Activated T-cell treated with anti-CD3 and anti-CD28 coated beads, Interleukin-2, amount 50 U/mL, for 72 hours (primary cell): Measurements from ENCODE around the gene CCND2. TPM values are rescaled to one million over a fixed set of nuclear protein-coding genes. Genes with fewer than 3 reads are reported as not detected.
A peak's percentile ranks its signal among the peaks of the same experiment; 100 is the strongest.

ENCODE experiments used
- ATAC-seq, 2 donors: fragments of 150-1000 bp; cut with Tn5 transposase; replicated peaks in 1 of 2; 2 replicates each; pipeline ENCODE4 v1.10.0; 2021; ENCODE audit warnings: moderate library complexity in 2 of 2, mild to moderate bottlenecking in 1 of 2
- DNase-seq, 2 donors: peaks; one replicate each; pipeline ENCODE4 v3.0.0; 2021 to 2022; ENCODE audit warnings: mixed read lengths in 1 of 2
- H3K27ac Mint-ChIP-seq: one replicate; pipeline ENCODE4 v1.8.0; 2022; ENCODE audit warnings: mild to moderate bottlenecking, moderate library complexity, mixed read lengths
- H3K27me3 Mint-ChIP-seq: one replicate; pipeline ENCODE4 v1.8.0; 2022; ENCODE audit warnings: low read depth, mixed read lengths
- H3K36me3 Mint-ChIP-seq, 2 donors: one replicate each; pipeline ENCODE4 v1.8.0; 2022; ENCODE audit warnings: mixed read lengths in 2 of 2, mild to moderate bottlenecking in 1 of 2; ENCODE audit not compliant: insufficient read depth in 2 of 2
- H3K4me1 Mint-ChIP-seq: one replicate; pipeline ENCODE4 v1.8.0; 2022; ENCODE audit warnings: low read depth, mixed read lengths
- H3K4me3 Mint-ChIP-seq, 2 donors: one replicate each; pipeline ENCODE4 v1.8.0; 2022; ENCODE audit warnings: mild to moderate bottlenecking in 2 of 2, mixed read lengths in 2 of 2, moderate library complexity in 2 of 2
- H3K9me3 Mint-ChIP-seq, 2 donors: one replicate each; pipeline ENCODE4 v1.8.0; 2022; ENCODE audit warnings: mixed read lengths in 2 of 2
- total RNA-seq, 2 donors: library from RNA; stranded (reverse); gene quantifications; one replicate each; pipeline ENCODE4 v1.2.3, GENCODE V29; 2022

CCND2 gene
- total RNA-seq, 2 donors from 2014 or later, result 445 to 502 TPM

DNA sequence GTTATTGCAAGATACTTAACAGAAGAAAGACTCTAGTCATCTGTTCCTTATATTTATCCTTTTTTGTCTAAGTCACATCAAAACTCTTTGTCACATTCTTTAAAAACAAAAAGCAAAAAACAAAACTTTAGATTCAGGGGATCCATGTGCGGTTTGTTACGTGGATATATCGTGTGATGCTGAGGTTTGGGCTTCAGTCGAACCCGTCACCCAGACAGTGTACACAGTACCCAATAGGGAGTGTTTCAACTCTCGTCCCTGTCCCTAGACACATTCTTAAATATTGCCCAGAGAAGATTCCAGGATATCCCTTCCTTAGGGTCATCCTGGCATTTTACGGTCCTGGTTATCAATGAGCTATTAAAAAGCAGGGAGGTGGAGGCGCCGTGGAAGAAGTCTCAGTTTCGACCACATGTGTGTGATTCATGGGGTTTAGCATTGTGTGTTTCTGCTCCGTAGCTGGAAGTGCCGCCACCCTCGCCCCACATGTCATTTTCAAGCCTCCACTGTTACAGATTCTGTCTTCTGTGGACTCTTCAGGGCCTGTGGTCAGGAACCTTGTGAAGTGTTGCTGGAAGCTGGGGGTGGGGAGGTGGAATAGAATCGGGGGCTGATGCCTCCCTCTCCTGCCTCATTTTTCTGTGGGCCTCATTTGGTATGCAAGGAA lies 19.9 kb downstream of the CCND2 start:
- peak overlapping the region; percentile 69 to 78 for H3K4me3 Mint-ChIP-seq
- DNase-seq (peak; percentile 54 to 59), ATAC-seq (peak; percentile 78 to 80)
- peaks cover 25 to 61% of the 10 kb centered on the region in 2 donors for H3K36me3 Mint-ChIP-seq
- H3K27me3 Mint-ChIP-seq, result no peaks in the 10 kb centered on the region
- H3K4me1 Mint-ChIP-seq, result peaks cover 76% of the 10 kb centered on the region
- H3K27ac Mint-ChIP-seq, result peak overlapping the region; percentile 99
- H3K9me3 Mint-ChIP-seq, result no peaks in the 10 kb centered on the region

DNA sequence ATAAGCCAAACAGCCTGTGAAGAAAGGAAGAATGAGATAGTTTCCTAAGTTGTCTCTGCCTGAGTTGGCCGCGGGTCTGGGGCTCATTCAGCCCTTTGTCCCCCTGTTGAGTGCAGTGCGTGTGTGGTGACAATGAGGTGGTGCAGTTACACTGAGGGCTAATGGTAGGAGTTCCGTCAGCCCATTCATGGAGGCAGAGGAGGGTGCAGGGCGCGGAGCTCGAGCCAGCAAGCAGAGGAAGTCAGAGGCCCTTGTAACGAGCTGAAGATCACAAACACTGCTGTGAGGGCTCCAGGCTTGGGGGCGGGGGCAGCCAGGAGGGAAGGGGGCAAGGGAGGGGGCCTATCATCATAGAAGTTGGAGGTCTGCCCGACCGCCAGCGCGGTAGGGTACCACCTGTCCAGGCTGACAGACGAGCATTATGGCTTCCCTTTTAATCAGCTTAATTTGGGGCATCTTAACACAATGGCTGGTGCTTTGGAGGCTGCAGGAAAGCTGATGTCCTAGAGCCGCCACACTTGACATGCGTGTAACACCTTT lies 20.5 kb downstream of the CCND2 start:
- Mint-ChIP-seq H3K9me3 (no peaks in the 10 kb centered on the region), H3K4me3 (peak overlapping the region; percentile 69 to 78), H3K36me3 (peaks cover 24 to 62% of the 10 kb centered on the region in 2 donors), H3K4me1 (peaks cover 70% of the 10 kb centered on the region), H3K27ac (peak overlapping the region; percentile 99), H3K27me3 (no peaks in the 10 kb centered on the region)
- DNase-seq (no peak), ATAC-seq (no peak)

DNA sequence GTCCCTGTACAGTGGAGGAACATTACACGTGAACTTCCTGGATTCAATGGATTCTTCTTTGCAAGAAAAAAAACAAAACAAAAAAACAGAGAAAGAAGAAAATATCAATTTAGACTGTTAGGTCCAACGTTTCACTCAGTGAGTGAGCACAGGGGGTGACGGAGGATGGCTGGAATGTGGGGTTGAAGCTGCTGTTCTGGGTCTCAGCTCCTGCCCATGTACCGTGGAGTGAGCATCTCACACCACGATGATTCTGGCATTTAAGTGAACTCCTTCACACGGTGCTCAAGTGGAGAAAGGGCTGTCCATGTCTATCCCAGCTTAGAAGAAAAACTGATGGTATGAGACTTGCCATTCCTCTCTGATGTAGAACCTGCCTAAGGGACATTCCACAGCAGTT lies 23.2 kb downstream of the CCND2 start:
- peaks cover 23 to 63% of the 10 kb centered on the region in 2 donors for H3K36me3 Mint-ChIP-seq
- ATAC-seq (no peak), DNase-seq (no peak)
- H3K27me3 Mint-ChIP-seq, result no peaks in the 10 kb centered on the region
- no peak overlapping the region for H3K4me3 Mint-ChIP-seq
- peaks cover 43% of the 10 kb centered on the region for H3K4me1 Mint-ChIP-seq
- H3K27ac Mint-ChIP-seq, result peak overlapping the region; percentile 84
- no peaks in the 10 kb centered on the region for H3K9me3 Mint-ChIP-seq

DNA sequence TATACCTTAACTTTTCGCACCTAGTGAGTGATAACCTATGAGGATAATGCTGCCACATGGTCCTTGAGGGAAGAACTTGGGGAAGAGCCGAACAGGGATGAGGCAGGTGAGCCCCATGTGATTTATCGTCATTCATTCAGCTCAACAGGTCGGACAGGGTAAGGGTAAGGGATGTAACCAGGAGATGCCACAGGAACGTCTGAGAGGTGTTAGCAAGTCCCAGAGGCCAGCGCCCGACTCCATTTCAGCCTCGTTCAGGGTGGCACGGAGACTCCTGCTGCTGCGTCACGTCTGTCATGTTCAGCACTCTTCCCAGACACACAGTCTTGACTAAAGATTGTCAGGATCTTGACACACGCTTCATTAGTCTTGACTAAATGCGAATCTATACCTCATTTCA lies 24.1 kb downstream of the CCND2 start:
- Mint-ChIP-seq H3K36me3 (peaks cover 25 to 70% of the 10 kb centered on the region in 2 donors), H3K9me3 (no peaks in the 10 kb centered on the region), H3K27me3 (no peaks in the 10 kb centered on the region), H3K27ac (peak overlapping the region; percentile 50), H3K4me3 (no peak overlapping the region), H3K4me1 (peaks cover 38% of the 10 kb centered on the region)
- DNase-seq (no peak), ATAC-seq (no peak)

DNA sequence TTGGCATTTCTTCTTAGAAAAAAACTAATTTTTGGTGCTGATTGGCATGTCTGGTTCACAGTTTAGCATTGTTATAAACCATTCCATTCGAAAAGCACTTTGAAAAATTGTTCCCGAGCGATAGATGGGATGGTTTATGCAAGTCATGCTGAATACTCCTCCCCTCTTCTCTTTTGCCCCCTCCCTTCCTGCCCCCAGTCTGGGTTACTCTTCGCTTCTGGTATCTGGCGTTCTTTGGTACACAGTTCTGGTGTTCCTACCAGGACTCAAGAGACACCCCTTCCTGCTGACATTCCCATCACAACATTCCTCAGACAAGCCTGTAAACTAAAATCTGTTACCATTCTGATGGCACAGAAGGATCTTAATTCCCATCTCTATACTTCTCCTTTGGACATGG lies 27.3 kb downstream of the CCND2 start:
- Mint-ChIP-seq H3K27me3 (no peaks in the 10 kb centered on the region), H3K4me1 (peaks cover 13% of the 10 kb centered on the region), H3K9me3 (no peaks in the 10 kb centered on the region), H3K27ac (peak overlapping the region; percentile 26), H3K4me3 (no peak overlapping the region), H3K36me3 (peaks cover 14 to 66% of the 10 kb centered on the region in 2 donors)
- DNase-seq (no peak), ATAC-seq (no peak)

DNA sequence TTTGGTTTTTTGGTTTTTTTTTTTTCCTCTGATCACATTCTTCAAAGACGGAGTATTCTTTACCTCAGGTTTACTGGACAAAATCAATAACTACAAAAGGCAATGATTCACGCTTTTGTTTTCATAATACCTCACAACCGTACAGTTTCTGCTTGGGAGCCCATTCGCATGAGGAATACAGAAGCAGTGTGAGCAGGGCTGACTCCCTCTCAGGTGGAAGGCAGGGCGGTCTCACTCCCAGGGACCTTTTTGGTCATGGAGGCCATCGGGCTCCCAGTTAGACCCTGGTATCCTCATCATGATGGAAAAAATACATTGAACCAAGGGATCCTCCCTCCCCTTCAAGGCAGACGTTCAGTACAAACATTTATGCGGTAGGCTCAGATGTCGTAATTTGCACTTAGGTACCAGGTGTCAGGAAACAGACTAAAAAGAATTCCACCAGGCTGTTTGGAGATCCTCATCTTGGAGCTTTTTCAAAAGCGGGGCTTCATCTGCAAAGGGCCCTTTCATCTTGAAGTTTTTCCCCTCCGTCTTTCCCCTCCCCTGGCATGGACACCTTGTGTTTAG lies 28.5 kb downstream of the CCND2 start:
- Mint-ChIP-seq H3K9me3 (no peaks in the 10 kb centered on the region), H3K27me3 (no peaks in the 10 kb centered on the region), H3K27ac (peak overlapping the region; percentile 87), H3K4me3 (no peak overlapping the region), H3K36me3 (peaks cover 13 to 63% of the 10 kb centered on the region in 2 donors), H3K4me1 (peaks cover 4% of the 10 kb centered on the region)
- ATAC-seq (no peak), DNase-seq (no peak)

DNA sequence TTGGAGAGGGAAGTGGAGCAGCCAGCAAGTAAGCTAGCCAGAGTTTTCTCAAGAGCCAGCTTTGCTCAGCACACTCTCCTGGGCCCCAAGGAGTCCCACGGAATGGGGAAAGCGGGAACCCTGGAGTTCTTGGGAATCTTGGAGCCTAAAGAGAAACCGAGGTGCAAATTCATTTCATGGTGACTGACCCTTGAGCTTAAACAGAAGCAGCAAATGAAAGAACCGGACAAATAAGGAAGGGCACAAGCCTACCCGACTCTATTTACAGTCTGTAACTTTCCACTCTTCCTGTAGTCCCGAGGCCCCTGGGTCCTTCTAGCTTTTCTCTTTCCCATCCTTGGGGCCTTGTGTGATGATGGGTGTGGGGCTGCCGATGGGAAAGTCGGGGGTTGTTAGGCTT lies 29.3 kb downstream of the CCND2 start:
- Mint-ChIP-seq H3K36me3 (peaks cover 15 to 56% of the 10 kb centered on the region in 2 donors), H3K27ac (peak overlapping the region; percentile 38), H3K4me3 (no peak overlapping the region), H3K4me1 (peaks cover 4% of the 10 kb centered on the region), H3K9me3 (no peaks in the 10 kb centered on the region), H3K27me3 (no peaks in the 10 kb centered on the region)
- no peak for DNase-seq
- no peak for ATAC-seq

DNA sequence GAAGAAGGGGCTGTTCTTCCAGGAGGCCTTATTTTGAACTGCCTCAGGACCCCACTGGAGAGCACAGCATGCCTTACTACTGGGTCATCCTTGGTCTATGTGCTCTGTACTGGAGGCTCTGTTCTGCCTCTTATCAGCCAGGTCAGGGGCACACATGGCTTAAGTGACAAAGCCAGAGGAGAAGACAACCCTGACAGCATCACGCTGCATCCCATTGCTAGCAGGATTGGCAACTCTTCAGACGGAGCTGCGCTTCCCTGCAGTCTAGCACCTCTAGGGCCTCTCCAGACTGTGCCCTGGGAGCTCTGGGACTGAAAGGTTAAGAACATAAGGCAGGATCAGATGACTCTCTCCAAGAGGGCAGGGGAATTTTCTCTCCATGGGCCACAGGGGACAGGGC lies 30.2 kb downstream of the CCND2 start:
- H3K4me1 Mint-ChIP-seq, result peaks cover 4% of the 10 kb centered on the region
- no peaks in the 10 kb centered on the region for H3K9me3 Mint-ChIP-seq
- H3K36me3 Mint-ChIP-seq, result peaks cover 15 to 47% of the 10 kb centered on the region in 2 donors
- no peak for DNase-seq
- no peak for ATAC-seq
- H3K27me3 Mint-ChIP-seq, result no peaks in the 10 kb centered on the region
- peak overlapping the region; percentile 15 for H3K27ac Mint-ChIP-seq
- H3K4me3 Mint-ChIP-seq, result no peak overlapping the region

DNA sequence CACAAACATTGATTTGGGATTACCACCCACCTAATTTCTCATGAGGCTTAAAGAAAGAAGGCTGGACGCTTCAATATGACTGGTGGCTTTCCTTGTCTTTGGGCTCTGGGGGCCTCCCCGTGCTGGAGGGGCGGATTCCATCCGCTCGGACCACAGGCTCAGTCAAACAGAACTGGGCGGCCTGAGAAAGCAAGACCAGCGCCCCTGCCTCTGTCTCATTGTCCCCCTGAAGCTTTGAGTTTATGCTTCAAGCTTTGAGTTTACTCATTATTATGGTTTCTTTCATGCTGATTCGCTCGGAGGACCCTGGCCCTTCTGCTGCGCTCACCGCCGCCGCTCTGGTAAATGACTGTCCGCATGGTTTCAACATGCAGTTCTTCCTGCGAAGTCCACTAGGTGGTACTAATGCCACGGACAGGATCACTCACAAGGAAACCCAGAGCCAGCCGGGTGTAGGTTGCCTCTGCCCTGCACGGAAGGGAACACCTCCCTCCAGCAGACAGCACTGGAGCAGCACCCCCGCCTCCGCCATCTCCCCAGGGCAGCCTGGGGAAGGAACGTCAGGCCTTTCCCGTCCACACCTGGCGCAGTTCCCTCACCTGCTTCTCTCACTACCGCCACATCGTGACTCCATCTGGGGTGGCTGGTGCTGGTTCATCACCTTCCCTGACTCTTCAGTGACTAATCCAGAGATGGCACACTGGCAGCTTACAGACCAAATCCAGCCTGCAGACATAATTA lies 34.2 kb downstream of the CCND2 start:
- no peak overlapping the region for H3K4me3 Mint-ChIP-seq
- H3K9me3 Mint-ChIP-seq, result no peaks in the 10 kb centered on the region
- ATAC-seq (peak; percentile 35 to 40), DNase-seq (no peak)
- peaks cover 5 to 16% of the 10 kb centered on the region in 2 donors for H3K36me3 Mint-ChIP-seq
- H3K27me3 Mint-ChIP-seq, result no peaks in the 10 kb centered on the region
- H3K27ac Mint-ChIP-seq, result no peak overlapping the region
- no peaks in the 10 kb centered on the region for H3K4me1 Mint-ChIP-seq

DNA sequence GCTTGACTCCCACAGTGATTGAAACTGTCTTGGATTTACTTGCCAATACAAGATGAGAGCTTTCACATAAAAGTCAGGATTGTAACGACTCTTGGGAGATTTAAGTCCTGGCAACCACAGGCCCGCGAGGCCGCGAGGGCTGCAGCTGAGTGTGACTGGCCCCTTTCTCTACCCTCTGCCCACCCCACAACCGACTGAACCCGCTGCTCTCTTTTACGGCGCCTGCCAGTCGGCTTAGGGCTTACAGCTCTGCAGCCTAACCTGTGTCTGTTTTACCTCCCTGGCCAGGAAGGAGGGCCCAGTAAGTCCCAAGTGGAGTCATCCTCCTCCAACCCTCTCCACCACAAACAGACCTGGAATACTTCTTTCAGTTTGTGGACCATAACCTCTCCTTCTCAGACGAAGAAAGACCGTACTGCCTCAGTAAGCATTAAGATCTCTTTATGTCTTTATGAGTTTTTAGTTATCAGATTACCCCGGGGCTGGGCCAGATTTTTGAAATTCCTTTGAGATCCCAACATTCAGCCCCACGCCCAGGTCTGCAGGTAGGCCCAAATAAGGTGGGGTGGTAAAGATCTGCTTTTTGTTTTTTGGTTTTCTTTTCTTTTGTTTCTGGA lies 34.9 kb downstream of the CCND2 start:
- no peak overlapping the region for H3K4me3 Mint-ChIP-seq
- peaks cover 2 to 13% of the 10 kb centered on the region in 2 donors for H3K36me3 Mint-ChIP-seq
- peak; percentile 13 to 27 for ATAC-seq
- H3K9me3 Mint-ChIP-seq, result no peaks in the 10 kb centered on the region
- DNase-seq, result no peak
- no peaks in the 10 kb centered on the region for H3K4me1 Mint-ChIP-seq
- no peaks in the 10 kb centered on the region for H3K27me3 Mint-ChIP-seq
- H3K27ac Mint-ChIP-seq, result no peak overlapping the region

DNA sequence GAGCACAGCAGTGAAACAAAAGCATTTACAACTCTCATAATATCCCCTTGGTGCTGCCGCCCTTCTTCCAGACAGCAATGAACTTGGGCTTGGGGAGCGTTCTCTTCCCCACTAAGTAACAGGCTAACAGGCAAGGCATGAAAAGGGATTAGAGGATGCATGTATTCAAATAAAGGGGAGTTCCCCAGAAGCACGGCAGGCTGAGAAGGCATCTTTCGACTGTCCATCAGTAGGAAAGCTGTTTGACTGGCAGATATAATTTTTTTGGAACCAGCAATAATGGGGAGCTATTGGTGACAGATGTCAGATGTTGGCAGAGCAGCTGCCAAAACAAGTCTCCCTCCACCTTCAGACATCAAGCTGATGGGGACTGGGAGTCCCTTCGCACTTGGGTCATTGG lies 38.2 kb downstream of the CCND2 start:
- peaks cover 2 to 4% of the 10 kb centered on the region in 2 donors for H3K36me3 Mint-ChIP-seq

DNA sequence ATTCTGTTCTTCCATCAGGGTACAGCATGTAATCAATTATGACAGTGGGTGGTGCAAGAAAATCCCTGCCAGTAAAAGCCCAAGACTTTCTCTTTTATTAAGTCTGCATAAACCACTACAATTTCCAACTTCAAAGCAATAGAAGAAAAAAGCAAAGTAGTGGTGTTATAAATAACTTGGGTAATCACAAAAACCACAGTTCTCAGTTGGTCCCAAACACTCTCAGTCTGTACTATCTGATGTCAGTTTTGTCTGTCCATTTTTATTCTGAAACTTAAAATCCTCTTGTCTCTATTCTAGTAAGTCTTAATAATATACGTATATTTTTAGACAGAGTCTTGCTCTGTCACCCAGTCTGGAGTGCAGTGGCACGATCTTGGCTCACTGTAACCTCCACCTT lies 38.7 kb downstream of the CCND2 start:
- H3K27ac Mint-ChIP-seq, result no peak overlapping the region
- ATAC-seq, result no peak
- H3K36me3 Mint-ChIP-seq, result peaks cover 0 to 4% of the 10 kb centered on the region in 2 donors

More for the DNA sequence above, 38.2 kb downstream of the CCND2 start:
- H3K4me1 Mint-ChIP-seq, result no peaks in the 10 kb centered on the region
- no peak overlapping the region for H3K4me3 Mint-ChIP-seq
- ATAC-seq (no peak), DNase-seq (no peak)
- no peak overlapping the region for H3K27ac Mint-ChIP-seq
- no peaks in the 10 kb centered on the region for H3K27me3 Mint-ChIP-seq
- no peaks in the 10 kb centered on the region for H3K9me3 Mint-ChIP-seq

DNA sequence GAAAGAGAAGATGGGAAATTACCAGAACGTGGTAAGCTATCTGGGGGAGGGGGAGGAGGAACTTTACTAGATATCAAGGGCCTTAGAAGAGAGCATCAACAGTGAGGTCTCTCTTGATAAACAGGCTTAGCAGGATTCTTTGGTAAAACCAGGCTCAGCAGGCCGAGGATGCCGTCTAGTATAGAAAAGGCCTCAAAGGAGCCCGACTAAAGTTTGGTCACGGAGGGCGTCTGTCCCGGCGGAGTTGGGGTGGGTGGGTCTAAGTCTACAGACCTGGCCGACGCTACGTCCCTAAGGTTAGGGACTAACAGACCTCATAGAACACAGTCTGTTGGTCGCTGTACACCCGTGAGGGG lies 46.9 kb downstream of the CCND2 start:
- H3K4me1 Mint-ChIP-seq, result peaks cover 43% of the 10 kb centered on the region
- peaks cover 2% of the 10 kb centered on the region in 2 donors for H3K36me3 Mint-ChIP-seq
- H3K9me3 Mint-ChIP-seq, result no peaks in the 10 kb centered on the region
- DNase-seq (no peak), ATAC-seq (peak; percentile 46 to 52)
- no peaks in the 10 kb centered on the region for H3K27me3 Mint-ChIP-seq
- H3K4me3 Mint-ChIP-seq, result peak overlapping the region; percentile 85 to 94
- H3K27ac Mint-ChIP-seq, result peak overlapping the region; percentile 82

More for the DNA sequence above, 38.7 kb downstream of the CCND2 start:
- no peaks in the 10 kb centered on the region for H3K4me1 Mint-ChIP-seq
- H3K9me3 Mint-ChIP-seq, result no peaks in the 10 kb centered on the region
- no peak overlapping the region for H3K4me3 Mint-ChIP-seq
- no peaks in the 10 kb centered on the region for H3K27me3 Mint-ChIP-seq
- no peak for DNase-seq
